ENCODE measurements around the gene TEX22. TPM values are rescaled to one million over a fixed set of nuclear protein-coding genes. Genes with fewer than 3 reads are reported as not detected.

TEX22 gene
- total and polyA plus RNA-seq, 8 donors: 0.18 to 0.35 TPM; not detected in 6

DNA sequence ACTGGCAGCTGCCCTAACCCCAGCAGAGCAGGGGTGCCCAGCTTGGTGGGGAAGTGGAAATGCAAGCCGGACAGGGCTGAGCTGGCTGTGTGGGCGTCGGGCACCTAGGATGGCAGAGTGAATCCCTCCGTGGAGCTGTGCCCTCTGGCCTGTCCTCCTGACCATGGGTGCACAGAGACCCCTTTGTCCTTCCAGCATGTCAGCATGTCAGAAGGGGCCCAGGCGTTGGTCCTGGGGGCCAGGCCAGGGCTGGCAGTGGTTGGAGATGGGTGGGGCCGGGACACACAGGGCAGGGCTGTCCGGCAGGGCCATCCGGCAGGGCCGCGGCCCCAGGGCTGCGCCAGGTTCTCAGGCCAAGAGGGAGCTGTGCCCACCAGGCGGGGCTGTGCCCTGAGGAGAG lies 8.8 kb upstream of the TEX22 start:
- Histone ChIP-seq H3K27ac (peak overlapping the region in 3 of 5 donors; percentile 33 to 67 (median 54)), H3K27me3 (no peaks in the 10 kb centered on the region), H3K4me3 (no peak overlapping the region), H3K4me1 (peaks cover 0 to 19% (median 14%) of the 10 kb centered on the region in 4 donors), H3K9me3 (no peaks in the 10 kb centered on the region), H3K36me3 (peaks cover 11 to 64% (median 60%) of the 10 kb centered on the region in 4 donors)
- no peak for DNase-seq
- TF ChIP-seq EP300 (IDR thresholded peaks at IDR 0.05) (no peak), POLR2A (IDR thresholded peaks at IDR 0.05) (no peak), POLR2AphosphoS5 (IDR thresholded peaks at IDR 0.05) (no peak)
- TF ChIP-seq, protein P1, sequence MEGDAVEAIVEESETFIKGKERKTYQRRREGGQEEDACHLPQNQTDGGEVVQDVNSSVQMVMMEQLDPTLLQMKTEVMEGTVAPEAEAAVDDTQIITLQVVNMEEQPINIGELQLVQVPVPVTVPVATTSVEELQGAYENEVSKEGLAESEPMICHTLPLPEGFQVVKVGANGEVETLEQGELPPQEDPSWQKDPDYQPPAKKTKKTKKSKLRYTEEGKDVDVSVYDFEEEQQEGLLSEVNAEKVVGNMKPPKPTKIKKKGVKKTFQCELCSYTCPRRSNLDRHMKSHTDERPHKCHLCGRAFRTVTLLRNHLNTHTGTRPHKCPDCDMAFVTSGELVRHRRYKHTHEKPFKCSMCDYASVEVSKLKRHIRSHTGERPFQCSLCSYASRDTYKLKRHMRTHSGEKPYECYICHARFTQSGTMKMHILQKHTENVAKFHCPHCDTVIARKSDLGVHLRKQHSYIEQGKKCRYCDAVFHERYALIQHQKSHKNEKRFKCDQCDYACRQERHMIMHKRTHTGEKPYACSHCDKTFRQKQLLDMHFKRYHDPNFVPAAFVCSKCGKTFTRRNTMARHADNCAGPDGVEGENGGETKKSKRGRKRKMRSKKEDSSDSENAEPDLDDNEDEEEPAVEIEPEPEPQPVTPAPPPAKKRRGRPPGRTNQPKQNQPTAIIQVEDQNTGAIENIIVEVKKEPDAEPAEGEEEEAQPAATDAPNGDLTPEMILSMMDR (IDR thresholded peaks at IDR 0.05): no peak
- WGBS, 5 donors: 25 to 90% (median 74%) methylated on average over 2 to 12 of the region's 12 CpGs
- intact Hi-C loops (cut with DNase I; ENCODE audit: low total_unique reads): loop anchor here (10.0 kb wide), 1 partner anchor 115 kb away; no protein-coding TSS in a partner anchor

DNA sequence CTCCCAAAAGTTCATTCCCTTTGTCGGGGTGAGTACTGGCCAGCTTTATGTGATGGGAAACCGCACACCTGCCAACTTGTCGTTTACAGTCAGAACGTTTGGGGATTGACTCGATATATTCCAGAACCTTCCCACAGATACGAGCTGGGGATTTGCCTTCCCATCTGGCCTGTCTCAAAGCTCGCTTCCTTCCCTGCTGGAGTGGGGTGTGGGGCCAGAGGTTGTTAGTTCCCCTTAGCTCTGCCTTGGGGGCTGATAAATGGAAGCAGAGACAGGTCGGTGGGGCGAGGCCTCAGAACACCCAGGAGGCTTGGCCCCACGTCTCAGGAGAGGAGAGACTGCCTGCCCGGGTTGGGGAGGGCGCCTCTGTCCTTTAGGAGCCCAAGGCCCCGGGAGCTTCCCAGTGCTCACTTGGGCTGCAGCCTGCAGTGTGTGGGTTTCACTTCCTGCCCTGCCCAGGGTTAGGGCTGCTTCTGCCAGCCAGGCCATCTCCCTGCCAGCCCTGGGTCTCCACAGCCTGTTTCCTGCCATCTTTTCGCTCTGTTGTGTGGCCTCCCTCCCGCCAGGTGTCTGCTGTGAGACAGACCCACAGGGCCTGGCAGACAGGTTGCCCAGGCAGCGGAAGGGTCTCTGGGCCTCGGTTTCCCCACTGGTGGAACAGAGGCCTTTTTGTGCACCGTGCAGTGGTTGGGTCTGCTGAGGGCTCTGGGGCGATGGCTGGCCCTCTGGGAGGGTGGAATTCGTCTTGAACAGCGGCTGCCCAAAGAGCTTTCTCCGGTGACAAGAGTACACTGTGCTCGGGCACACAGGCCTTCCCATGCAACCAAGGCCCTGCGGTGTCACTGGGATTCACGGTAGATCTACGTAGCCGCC lies 8.1 kb upstream of the TEX22 start:
- TF ChIP-seq POLR2A (IDR thresholded peaks at IDR 0.05) (no peak), POLR2AphosphoS5 (IDR thresholded peaks at IDR 0.05) (no peak), EP300 (IDR thresholded peaks at IDR 0.05) (no peak)
- TF ChIP-seq, protein P1 (IDR thresholded peaks at IDR 0.05): no peak
- no peak for DNase-seq
- H3K27ac ChIP-seq: peak overlapping the region in 4 of 5 donors; percentile 33 to 67 (median 50)
- WGBS, 5 donors: 69 to 84% (median 82%) methylated on average over 15 to 27 of the region's 27 CpGs
- H3K36me3 ChIP-seq: peaks cover 6 to 64% (median 60%) of the 10 kb centered on the region in 4 donors
- no peaks in the 10 kb centered on the region for H3K27me3 ChIP-seq
- no peaks in the 10 kb centered on the region for H3K9me3 ChIP-seq
- H3K4me3 ChIP-seq: no peak overlapping the region
- peaks cover 0 to 19% (median 14%) of the 10 kb centered on the region in 4 donors for H3K4me1 ChIP-seq
- intact Hi-C loops (cut with DNase I; ENCODE audit: low total_unique reads): loop anchor here (10.0 kb wide), 1 partner anchor 115 kb away; no protein-coding TSS in a partner anchor

DNA sequence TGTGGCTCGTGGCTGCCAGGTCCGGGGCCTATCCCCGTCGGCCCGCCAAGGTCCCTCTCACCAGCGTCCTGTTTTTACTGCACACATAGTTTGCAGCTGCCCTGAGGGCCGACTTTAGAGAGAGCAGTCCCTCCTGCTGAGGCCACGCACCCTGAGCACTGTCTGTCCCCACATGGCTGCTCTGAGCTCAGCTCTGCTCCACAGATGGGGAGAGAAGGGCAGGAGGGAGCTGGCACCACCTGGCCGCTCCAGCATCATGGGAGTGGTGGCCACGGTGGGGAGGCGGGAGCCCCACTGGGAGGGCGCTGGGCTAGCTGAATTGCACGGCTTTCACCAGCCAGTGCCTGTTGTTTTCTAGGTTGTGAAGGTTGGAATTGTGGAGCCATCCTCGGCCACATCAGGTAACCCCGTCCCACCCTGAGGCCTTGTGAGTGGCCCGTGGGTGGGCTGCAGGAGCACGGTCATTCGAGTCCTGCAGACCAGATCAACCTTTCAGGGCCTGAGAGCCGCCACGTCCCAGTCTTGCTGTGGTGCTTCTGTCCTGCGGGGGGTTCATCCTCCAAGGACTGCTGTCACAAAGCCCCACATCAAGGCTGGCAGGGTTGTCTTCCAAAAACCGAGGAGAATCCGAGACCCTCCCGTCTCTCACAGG lies 7.4 kb upstream of the TEX22 start:
- intact Hi-C loops (cut with DNase I; ENCODE audit: low total_unique reads): no loop called here

DNA sequence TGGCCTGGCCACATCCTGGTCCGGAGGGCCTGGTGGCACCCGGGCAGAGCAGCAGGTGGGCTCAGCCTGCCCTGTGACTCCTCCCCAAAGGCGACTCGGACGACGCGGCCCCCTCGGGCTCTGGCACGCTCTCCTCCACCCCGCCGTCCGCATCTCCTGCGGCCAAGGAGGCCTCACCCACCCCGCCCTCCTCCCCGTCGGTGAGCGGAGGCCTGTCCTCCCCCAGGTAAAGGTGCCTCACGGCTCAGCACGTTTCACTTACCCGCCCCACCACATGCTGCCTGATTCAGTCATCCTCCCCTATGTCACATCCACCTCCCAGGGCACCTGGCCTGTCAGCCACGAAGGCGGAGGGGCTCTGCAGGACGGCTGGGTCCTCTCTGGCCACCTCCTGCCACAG lies 6.8 kb upstream of the TEX22 start:
- WGBS, 5 donors: 83 to 88% (median 88%) methylated on average over 10 to 23 of the region's 23 CpGs
- no peak for DNase-seq
- intact Hi-C loops (cut with DNase I; ENCODE audit: low total_unique reads): no loop called here
- H3K4me1 ChIP-seq: peaks cover 0 to 19% (median 14%) of the 10 kb centered on the region in 4 donors
- no peaks in the 10 kb centered on the region for H3K9me3 ChIP-seq
- TF ChIP-seq, protein P1 (IDR thresholded peaks at IDR 0.05): no peak
- TF ChIP-seq EP300 (IDR thresholded peaks at IDR 0.05) (no peak), POLR2AphosphoS5 (IDR thresholded peaks at IDR 0.05) (no peak), POLR2A (IDR thresholded peaks at IDR 0.05) (no peak)
- no peak overlapping the region for H3K27ac ChIP-seq
- no peaks in the 10 kb centered on the region for H3K27me3 ChIP-seq
- H3K4me3 ChIP-seq: no peak overlapping the region
- peaks cover 0 to 56% (median 47%) of the 10 kb centered on the region in 4 donors for H3K36me3 ChIP-seq

More for the DNA sequence above, 7.4 kb upstream of the TEX22 start:
- peaks cover 0 to 19% (median 14%) of the 10 kb centered on the region in 4 donors for H3K4me1 ChIP-seq
- H3K4me3 ChIP-seq: no peak overlapping the region
- WGBS, 5 donors: 85 to 92% (median 90%) methylated on average over 16 to 24 of the region's 24 CpGs
- H3K27me3 ChIP-seq: no peaks in the 10 kb centered on the region
- H3K27ac ChIP-seq: peak overlapping the region in 1 of 5 donors; percentile 67
- H3K36me3 ChIP-seq: peaks cover 0 to 62% (median 52%) of the 10 kb centered on the region in 4 donors
- DNase-seq: no peak
- no peaks in the 10 kb centered on the region for H3K9me3 ChIP-seq
- no peak for TF ChIP-seq EP300 (IDR thresholded peaks at IDR 0.05)
- TF ChIP-seq, protein P1 (IDR thresholded peaks at IDR 0.05): no peak
- no peak for TF ChIP-seq POLR2A (IDR thresholded peaks at IDR 0.05)
- no peak for TF ChIP-seq POLR2AphosphoS5 (IDR thresholded peaks at IDR 0.05)

Measured in stomach (tissue), 9 donors.